ENCODE measurements around the gene STK32A. TPM values are rescaled to one million over a fixed set of nuclear protein-coding genes. Genes with fewer than 3 reads are reported as not detected.
"Not testable (repeated sequence)": the region's sequence is repeated elsewhere in the genome, so short reads cannot be mapped to it uniquely, and the experiment has no call there.

The STK32A gene
- total RNA-seq, 2 donors from 2014 or later: not detected

GRCh38 chr5:147340941-147341340 is 106.1 kb downstream of the STK32A start:
- Mint-ChIP-seq H3K4me1 (ENCODE audit: low read depth in 2 of 2) (no peaks in the 10 kb centered on the region), H3K4me3 (no peak overlapping the region), H3K9me3 (peaks cover 9% of the 10 kb centered on the region), H3K27ac (no peak overlapping the region), H3K36me3 (peaks cover 6% of the 10 kb centered on the region), H3K27me3 (no peaks in the 10 kb centered on the region)
- no peak for DNase-seq (ENCODE audit: low spot score)
- ATAC-seq: no peak

DNA sequence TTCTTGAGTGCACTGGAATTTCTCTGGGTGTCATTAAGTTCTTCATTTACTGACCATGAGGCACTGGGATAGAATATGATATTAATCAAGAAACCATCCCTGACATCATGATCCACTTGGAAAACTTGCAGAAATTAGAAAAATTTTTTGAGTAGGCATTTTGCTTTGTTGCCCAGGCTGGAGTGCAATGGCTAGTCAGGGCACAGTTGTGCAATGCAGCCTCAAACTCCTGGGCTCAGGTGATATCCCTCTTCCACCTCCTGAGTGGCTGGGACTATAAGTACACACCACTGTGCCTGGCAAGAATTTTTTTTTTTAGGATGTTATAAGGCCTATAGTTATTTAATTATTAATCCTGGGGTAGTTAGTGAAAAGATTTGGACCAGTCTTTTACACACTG is 106.5 kb downstream of the STK32A start:
- no peak overlapping the region for H3K4me3 Mint-ChIP-seq
- no peak for ATAC-seq
- no peak for DNase-seq (ENCODE audit: low spot score)
- no peaks in the 10 kb centered on the region for H3K27me3 Mint-ChIP-seq
- peaks cover 6% of the 10 kb centered on the region for H3K36me3 Mint-ChIP-seq
- H3K4me1 Mint-ChIP-seq (ENCODE audit: low read depth in 2 of 2): no peaks in the 10 kb centered on the region
- peaks cover 9% of the 10 kb centered on the region for H3K9me3 Mint-ChIP-seq
- no peak overlapping the region for H3K27ac Mint-ChIP-seq

GRCh38 chr5:147344861-147345260 is 110.0 kb downstream of the STK32A start:
- H3K4me3 Mint-ChIP-seq: no peak overlapping the region
- DNase-seq (ENCODE audit: low spot score) (no peak), ATAC-seq (no peak)
- H3K9me3 Mint-ChIP-seq: no peaks in the 10 kb centered on the region
- H3K27ac Mint-ChIP-seq: no peak overlapping the region
- no peaks in the 10 kb centered on the region for H3K36me3 Mint-ChIP-seq
- no peaks in the 10 kb centered on the region for H3K4me1 Mint-ChIP-seq (ENCODE audit: low read depth in 2 of 2)
- peaks cover 0 to 2% of the 10 kb centered on the region in 2 donors for H3K27me3 Mint-ChIP-seq

DNA sequence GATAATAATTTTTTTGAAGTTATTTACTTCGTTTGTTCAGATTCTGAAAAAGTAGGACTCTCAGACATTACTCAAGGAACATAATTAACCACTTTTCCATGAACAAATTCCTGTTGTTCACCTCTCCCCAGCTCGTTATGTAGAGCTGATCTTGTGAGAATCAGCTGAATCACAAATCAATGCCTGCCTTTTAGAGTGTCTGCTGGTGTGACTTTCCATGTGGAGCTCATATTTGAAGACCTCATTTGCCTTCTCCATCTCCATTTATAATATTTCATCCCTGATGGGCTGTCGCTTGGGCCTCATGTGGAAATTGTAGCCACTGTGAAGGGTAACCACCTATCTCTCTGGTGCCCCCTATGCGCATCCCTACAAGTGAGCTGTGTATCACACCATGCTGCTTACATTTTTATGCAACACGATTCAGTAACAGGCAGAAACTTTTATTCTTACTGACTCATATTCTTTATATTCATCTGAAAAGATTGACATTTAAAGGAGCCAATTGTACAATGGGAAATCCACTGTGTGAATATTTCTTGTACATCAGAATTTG is 111.3 kb downstream of the STK32A start:
- H3K36me3 Mint-ChIP-seq: no peaks in the 10 kb centered on the region
- DNase-seq (ENCODE audit: low spot score): no peak
- peaks cover 0 to 2% of the 10 kb centered on the region in 2 donors for H3K27me3 Mint-ChIP-seq
- H3K4me3 Mint-ChIP-seq: no peak overlapping the region
- no peak overlapping the region for H3K27ac Mint-ChIP-seq
- H3K9me3 Mint-ChIP-seq: no peaks in the 10 kb centered on the region
- no peaks in the 10 kb centered on the region for H3K4me1 Mint-ChIP-seq (ENCODE audit: low read depth in 2 of 2)
- ATAC-seq: no peak

DNA sequence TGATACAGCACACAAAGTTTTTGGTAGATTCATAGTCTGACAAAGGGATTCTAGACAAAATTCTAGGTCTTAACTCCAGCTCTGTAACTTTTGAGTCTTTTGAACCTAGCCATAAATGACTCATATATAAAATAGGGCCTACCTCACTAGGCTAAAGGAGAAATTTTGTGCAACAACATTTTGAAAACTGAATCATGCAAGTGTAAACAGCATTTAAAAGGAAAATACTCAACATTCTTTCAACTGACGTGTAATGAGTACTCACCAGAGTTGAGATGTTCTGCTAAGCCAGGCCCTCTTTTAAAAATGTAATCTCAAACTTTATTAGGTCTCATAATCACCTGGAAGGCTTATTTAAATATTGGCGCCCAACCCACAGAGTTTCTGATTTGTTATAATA is 113.2 kb downstream of the STK32A start:
- ATAC-seq: no peak
- DNase-seq (ENCODE audit: low spot score): no peak
- no peaks in the 10 kb centered on the region for H3K4me1 Mint-ChIP-seq (ENCODE audit: low read depth in 2 of 2)
- no peaks in the 10 kb centered on the region for H3K9me3 Mint-ChIP-seq
- no peak overlapping the region for H3K27ac Mint-ChIP-seq
- no peaks in the 10 kb centered on the region for H3K36me3 Mint-ChIP-seq
- H3K27me3 Mint-ChIP-seq: peaks cover 0 to 2% of the 10 kb centered on the region in 2 donors
- H3K4me3 Mint-ChIP-seq: no peak overlapping the region

DNA sequence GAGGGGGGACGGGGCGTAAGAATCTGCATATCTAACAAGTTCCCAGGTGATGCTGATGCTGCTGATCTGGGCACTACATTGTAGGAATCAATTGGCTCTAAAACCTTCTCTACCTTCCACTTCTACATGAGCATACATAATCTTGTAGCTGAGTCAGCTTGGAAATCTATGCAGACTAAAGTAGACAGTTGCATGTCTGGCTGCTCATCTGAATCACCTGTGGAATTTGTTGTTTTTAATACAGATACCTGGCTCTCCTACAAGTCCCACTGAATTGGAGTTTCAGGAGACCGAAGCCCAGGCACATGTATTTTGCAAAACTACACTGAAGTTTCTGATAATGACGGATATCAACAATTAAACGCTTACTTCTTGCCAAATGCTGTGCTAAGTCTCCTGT is 113.6 kb downstream of the STK32A start:
- Mint-ChIP-seq H3K9me3 (no peaks in the 10 kb centered on the region), H3K36me3 (no peaks in the 10 kb centered on the region), H3K27ac (no peak overlapping the region), H3K27me3 (peaks cover 0 to 2% of the 10 kb centered on the region in 2 donors), H3K4me3 (no peak overlapping the region), H3K4me1 (ENCODE audit: low read depth in 2 of 2) (no peaks in the 10 kb centered on the region)
- no peak for ATAC-seq
- no peak for DNase-seq (ENCODE audit: low spot score)

DNA sequence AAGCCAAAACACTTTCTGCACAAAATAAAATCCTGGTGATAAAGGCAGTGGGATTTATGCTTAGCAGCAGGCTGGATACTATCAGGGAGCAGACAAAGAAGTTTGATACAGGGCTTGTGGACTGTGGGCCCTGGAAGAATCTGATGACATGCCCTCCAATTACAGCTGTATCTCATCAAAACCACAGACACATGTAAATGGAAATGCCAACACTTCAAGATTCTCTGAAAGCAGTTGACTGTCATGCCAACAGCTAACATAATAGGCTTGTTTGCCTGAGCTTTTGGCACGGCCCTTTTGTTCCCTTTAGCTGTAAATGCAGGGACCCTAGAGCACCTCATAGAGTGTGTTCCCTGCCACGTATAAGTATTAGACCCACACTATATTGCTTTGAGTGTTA is 114.4 kb downstream of the STK32A start:
- Mint-ChIP-seq H3K27me3 (peaks cover 0 to 2% of the 10 kb centered on the region in 2 donors), H3K4me1 (ENCODE audit: low read depth in 2 of 2) (no peaks in the 10 kb centered on the region), H3K9me3 (no peaks in the 10 kb centered on the region), H3K4me3 (no peak overlapping the region), H3K27ac (no peak overlapping the region), H3K36me3 (no peaks in the 10 kb centered on the region)
- DNase-seq (ENCODE audit: low spot score): no peak
- no peak for ATAC-seq

DNA sequence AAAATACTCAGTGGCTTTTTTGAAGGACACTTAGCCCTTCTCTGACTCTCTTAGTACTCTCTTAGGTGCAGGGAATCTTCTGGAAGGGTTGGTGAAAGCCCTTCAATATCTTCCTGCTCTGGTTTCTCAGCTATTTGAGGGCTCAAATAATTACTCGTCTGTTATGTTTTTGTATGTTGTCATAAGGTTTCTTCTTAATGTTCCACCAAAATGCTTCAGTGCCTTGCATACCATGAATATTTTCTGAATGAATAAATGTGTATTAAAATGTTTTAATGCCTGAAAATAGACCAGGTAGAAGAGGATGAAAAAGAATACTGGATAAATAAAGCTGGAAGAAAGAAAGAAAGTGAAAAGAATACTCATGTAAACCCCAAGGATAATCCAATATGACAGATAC is 124.3 kb downstream of the STK32A start:
- Mint-ChIP-seq H3K4me1 (ENCODE audit: low read depth in 2 of 2) (no peaks in the 10 kb centered on the region), H3K9me3 (no peaks in the 10 kb centered on the region), H3K27me3 (peaks cover 3% of the 10 kb centered on the region in 2 donors), H3K27ac (no peak overlapping the region), H3K36me3 (no peaks in the 10 kb centered on the region), H3K4me3 (no peak overlapping the region)
- ATAC-seq (no peak), DNase-seq (ENCODE audit: low spot score) (no peak)

GRCh38 chr5:147359581-147359980 is 124.8 kb downstream of the STK32A start:
- Mint-ChIP-seq H3K36me3 (no peaks in the 10 kb centered on the region), H3K27ac (no peak overlapping the region), H3K4me1 (ENCODE audit: low read depth in 2 of 2) (no peaks in the 10 kb centered on the region), H3K27me3 (peaks cover 3 to 8% of the 10 kb centered on the region in 2 donors), H3K9me3 (no peaks in the 10 kb centered on the region), H3K4me3 (no peak overlapping the region)
- no peak for DNase-seq (ENCODE audit: low spot score)
- no peak for ATAC-seq

GRCh38 chr5:147360816-147361215 is 126.0 kb downstream of the STK32A start:
- DNase-seq (ENCODE audit: low spot score) (no peak), ATAC-seq (no peak)
- Mint-ChIP-seq H3K27ac (no peak overlapping the region), H3K4me1 (ENCODE audit: low read depth in 2 of 2) (no peaks in the 10 kb centered on the region), H3K4me3 (no peak overlapping the region), H3K36me3 (no peaks in the 10 kb centered on the region), H3K27me3 (peaks cover 3 to 18% of the 10 kb centered on the region in 2 donors), H3K9me3 (no peaks in the 10 kb centered on the region)

DNA sequence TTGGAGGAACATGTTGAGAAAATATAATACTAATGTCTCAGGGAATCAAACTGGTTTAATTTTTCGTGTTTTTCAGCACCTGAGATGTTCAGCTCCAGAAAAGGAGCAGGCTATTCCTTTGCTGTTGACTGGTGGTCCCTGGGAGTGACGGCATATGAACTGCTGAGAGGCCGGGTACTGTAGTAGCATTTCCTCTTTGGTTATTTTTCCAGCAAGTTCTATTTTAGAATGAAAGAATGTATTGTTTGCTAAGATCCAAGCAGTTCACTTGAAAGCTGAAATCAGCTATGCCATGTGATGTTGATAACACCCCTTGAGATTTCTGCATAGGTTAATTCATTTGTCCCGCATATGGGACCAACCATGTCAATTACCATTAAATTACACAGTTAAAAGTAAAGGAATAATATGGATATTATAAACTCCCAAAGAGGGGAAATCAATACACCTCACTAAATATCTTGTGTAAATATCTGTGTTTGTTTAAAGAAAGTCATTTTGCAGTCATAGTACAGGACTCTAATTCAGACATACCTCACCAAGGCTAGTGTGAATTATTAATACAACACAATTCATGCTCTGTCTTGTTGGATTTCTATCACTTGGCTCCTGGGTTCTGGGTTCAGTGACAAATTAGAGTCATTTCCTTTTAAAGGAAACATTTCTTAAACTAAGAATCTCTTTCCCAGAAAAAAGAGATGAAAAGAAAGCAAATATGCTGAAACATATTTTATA is 126.8 kb downstream of the STK32A start:
- Mint-ChIP-seq H3K27ac (no peak overlapping the region), H3K4me3 (no peak overlapping the region), H3K36me3 (no peaks in the 10 kb centered on the region), H3K27me3 (peaks cover 3 to 18% of the 10 kb centered on the region in 2 donors), H3K9me3 (no peaks in the 10 kb centered on the region), H3K4me1 (ENCODE audit: low read depth in 2 of 2) (no peaks in the 10 kb centered on the region)
- DNase-seq (ENCODE audit: low spot score): no peak
- no peak for ATAC-seq

DNA sequence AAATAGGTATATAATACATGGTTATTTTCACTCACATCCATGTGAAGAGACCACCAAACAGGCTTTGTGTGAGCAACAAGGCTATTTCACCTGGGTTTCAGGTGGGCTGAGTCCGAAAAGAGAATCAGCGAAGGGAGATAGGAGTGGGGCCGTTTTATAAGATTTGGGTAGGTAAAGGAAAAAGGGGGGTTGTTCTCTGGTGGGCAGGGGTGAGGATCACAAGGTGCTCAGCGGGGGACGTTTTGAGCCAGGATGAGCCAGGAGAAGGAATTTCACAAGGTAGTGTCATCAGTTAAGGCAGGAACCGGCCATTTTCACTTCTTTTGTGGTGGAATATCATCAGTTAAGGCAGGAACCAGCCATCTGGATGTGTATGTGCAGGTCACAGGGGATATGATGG is 132.6 kb downstream of the STK32A start:
- not testable (repeated sequence) for H3K9me3 Mint-ChIP-seq; DNase-seq (ENCODE audit: low spot score); H3K4me3 Mint-ChIP-seq; H3K4me1 Mint-ChIP-seq (ENCODE audit: low read depth in 2 of 2); H3K27ac Mint-ChIP-seq; H3K36me3 Mint-ChIP-seq; ATAC-seq
- peaks cover 7 to 30% of the 10 kb centered on the region in 2 donors for H3K27me3 Mint-ChIP-seq

GRCh38 chr5:147369742-147370374 is 135.0 kb downstream of the STK32A start:
- no peak overlapping the region for H3K4me3 Mint-ChIP-seq
- H3K4me1 Mint-ChIP-seq (ENCODE audit: low read depth in 2 of 2): no peaks in the 10 kb centered on the region
- no peaks in the 10 kb centered on the region for H3K36me3 Mint-ChIP-seq
- peaks cover 7 to 19% of the 10 kb centered on the region in 2 donors for H3K27me3 Mint-ChIP-seq
- H3K27ac Mint-ChIP-seq: no peak overlapping the region
- ATAC-seq (no peak), DNase-seq (ENCODE audit: low spot score) (no peak)
- no peaks in the 10 kb centered on the region for H3K9me3 Mint-ChIP-seq

DNA sequence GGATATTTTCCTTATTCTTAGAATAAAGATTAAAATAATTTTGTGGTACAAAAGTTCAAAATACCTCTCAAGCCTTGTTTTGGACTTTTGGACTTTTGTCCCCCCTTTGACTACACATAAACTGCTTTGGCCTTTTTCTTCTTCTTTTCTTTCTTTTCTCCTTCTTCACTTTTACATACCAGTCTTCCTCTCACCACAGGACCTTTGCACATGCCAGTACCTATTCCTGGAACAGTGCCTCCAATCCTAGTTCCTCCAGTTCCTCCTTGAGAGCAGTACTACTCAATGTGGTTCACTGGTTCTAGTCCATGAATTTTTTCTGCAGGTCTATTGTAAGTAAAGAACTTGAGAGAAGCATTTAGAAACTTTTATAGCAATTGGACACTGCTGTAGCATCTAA is 136.5 kb downstream of the STK32A start:
- Mint-ChIP-seq H3K9me3 (no peaks in the 10 kb centered on the region), H3K36me3 (no peaks in the 10 kb centered on the region), H3K4me3 (no peak overlapping the region), H3K27me3 (peaks cover 7 to 14% of the 10 kb centered on the region in 2 donors), H3K27ac (no peak overlapping the region), H3K4me1 (ENCODE audit: low read depth in 2 of 2) (no peaks in the 10 kb centered on the region)
- DNase-seq (ENCODE audit: low spot score): no peak
- ATAC-seq: no peak

Data from natural killer cell treated with Interleukin-12 subunit alpha and Interleukin-12 subunit beta and Interleukin-15 and Interleukin-18, amount 100 ng/mL, for 72 hours (primary cell).